ENCODE results near the gene OSBP2. TPM values are rescaled to one million over a fixed set of nuclear protein-coding genes. Genes with fewer than 3 reads are reported as not detected.

OSBP2 gene
- total and polyA plus RNA-seq, 5 donors, result 4.1 to 12.3 (median 7.8) TPM

GRCh38 chr22:30918761-30919160, 224.1 kb downstream of the OSBP2 start:
- H3K27ac ChIP-seq (ENCODE audit: low read length), result no peak overlapping the region
- no peaks in the 10 kb centered on the region for H3K9me3 ChIP-seq (ENCODE audit: control insufficient read depth, low read length)
- no peak overlapping the region for H3K4me3 ChIP-seq (ENCODE audit: low read length)
- 92% methylated on average over 7 of the region's 7 CpGs for WGBS
- H3K27me3 ChIP-seq (ENCODE audit: control insufficient read depth, insufficient read depth), result no peaks in the 10 kb centered on the region
- DNase-seq (no peak), ATAC-seq (no peak)
- intact Hi-C loops (cut with DNase I), result loop anchor here in 2 of 4 donors (2.0 to 5.0 kb wide), 3 partner anchors 151 to 284 kb away; partner anchors contain the start of gene SLC35E4 (in 1 of the 2)
- peaks cover 2% of the 10 kb centered on the region for H3K4me1 ChIP-seq (ENCODE audit: control insufficient read depth, insufficient read depth, low read length)

GRCh38 chr22:30919973-30920372, 225.3 kb downstream of the OSBP2 start:
- no peak for DNase-seq
- WGBS, result 79% methylated on average over 7 of the region's 7 CpGs
- no peak for ATAC-seq

DNA sequence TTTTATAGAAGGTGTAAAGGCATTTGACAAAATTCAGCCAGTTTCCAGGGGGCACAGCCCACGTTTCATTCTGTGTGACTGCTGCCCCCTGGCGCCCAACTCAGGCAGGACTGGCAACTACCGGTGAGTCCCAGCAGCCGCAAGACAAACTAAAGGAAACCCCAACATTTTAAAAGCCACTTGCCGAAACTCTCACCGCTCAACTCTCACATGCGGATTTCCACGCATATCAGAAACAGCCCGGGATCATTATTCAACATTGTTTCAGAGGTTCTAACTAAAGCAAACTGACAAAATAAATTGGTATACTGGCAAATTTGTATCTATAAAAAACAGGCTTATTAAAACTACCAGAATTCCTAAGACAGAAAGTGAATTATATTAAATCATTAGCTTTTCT, 225.7 kb downstream of the OSBP2 start:
- Histone ChIP-seq H3K27ac (ENCODE audit: low read length) (no peak overlapping the region), H3K27me3 (ENCODE audit: control insufficient read depth, insufficient read depth) (no peaks in the 10 kb centered on the region), H3K4me1 (ENCODE audit: control insufficient read depth, insufficient read depth, low read length) (peaks cover 2% of the 10 kb centered on the region), H3K9me3 (ENCODE audit: control insufficient read depth, low read length) (no peaks in the 10 kb centered on the region), H3K4me3 (ENCODE audit: low read length) (peak overlapping the region; percentile 18)
- WGBS, result 1% methylated on average over 9 of the region's 9 CpGs
- DNase-seq (peak; percentile 82 to 95 (median 92)), ATAC-seq (peak; percentile 70 to 82)
- intact Hi-C loops (cut with DNase I), result loop anchor here in 2 of 4 donors (2.0 to 10.0 kb wide), 3 partner anchors 153 to 286 kb away; partner anchors contain the start of gene SLC35E4 (in 1 of the 2)

More at GRCh38 chr22:30919973-30920372, 225.3 kb downstream of the OSBP2 start:
- H3K27ac ChIP-seq (ENCODE audit: low read length), result no peak overlapping the region
- intact Hi-C loops (cut with DNase I), result loop anchor here (2.0 to 10.0 kb wide), 5 partner anchors 153 to 285 kb away; partner anchors contain the start of gene SLC35E4 (in 2 of the 4)
- H3K4me3 ChIP-seq (ENCODE audit: low read length), result no peak overlapping the region
- no peaks in the 10 kb centered on the region for H3K9me3 ChIP-seq (ENCODE audit: control insufficient read depth, low read length)
- no peaks in the 10 kb centered on the region for H3K27me3 ChIP-seq (ENCODE audit: control insufficient read depth, insufficient read depth)
- H3K4me1 ChIP-seq (ENCODE audit: control insufficient read depth, insufficient read depth, low read length), result peaks cover 2% of the 10 kb centered on the region

GRCh38 chr22:30921108-30921507, 226.4 kb downstream of the OSBP2 start:
- Histone ChIP-seq H3K27ac (ENCODE audit: low read length) (no peak overlapping the region), H3K27me3 (ENCODE audit: control insufficient read depth, insufficient read depth) (no peaks in the 10 kb centered on the region), H3K4me1 (ENCODE audit: control insufficient read depth, insufficient read depth, low read length) (peaks cover 2% of the 10 kb centered on the region), H3K4me3 (ENCODE audit: low read length) (no peak overlapping the region), H3K9me3 (ENCODE audit: control insufficient read depth, low read length) (no peaks in the 10 kb centered on the region)
- ATAC-seq (no peak), DNase-seq (no peak)
- intact Hi-C loops (cut with DNase I), result loop anchor here in 2 of 4 donors (2.0 to 10.0 kb wide), 3 partner anchors 154 to 286 kb away; partner anchors contain the start of gene SLC35E4 (in 1 of the 2)
- WGBS, result 64% methylated on average over 6 of the region's 6 CpGs

DNA sequence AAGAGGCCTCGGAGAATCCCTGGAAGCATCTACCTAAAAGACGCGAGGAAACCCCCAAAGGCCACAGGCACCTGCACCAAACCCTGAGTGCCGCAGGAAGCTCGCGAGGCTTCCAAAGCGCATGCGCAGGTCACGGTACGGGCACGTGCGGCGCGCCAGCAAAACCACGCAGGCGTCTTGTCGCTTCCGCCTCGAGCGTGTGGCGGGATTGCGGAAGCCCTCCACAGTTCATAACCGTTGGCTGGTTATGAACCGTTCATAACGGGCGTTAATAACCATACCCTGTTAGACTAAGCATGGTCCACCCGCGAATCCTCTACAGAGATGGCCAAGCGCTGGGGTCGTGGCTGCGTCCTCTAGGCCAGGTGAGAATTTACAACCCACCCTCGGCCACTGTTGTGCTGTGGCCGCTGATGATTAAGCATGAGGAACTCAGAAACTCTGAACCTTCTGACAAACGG, 227.5 kb downstream of the OSBP2 start:
- no peak overlapping the region for H3K27ac ChIP-seq (ENCODE audit: low read length)
- 35% methylated on average over 34 of the region's 34 CpGs for WGBS
- peak; percentile 55 to 58 for ATAC-seq
- no peaks in the 10 kb centered on the region for H3K27me3 ChIP-seq (ENCODE audit: control insufficient read depth, insufficient read depth)
- H3K9me3 ChIP-seq (ENCODE audit: control insufficient read depth, low read length), result no peaks in the 10 kb centered on the region
- H3K4me3 ChIP-seq (ENCODE audit: low read length), result peak overlapping the region; percentile 75
- intact Hi-C loops (cut with DNase I), result loop anchor here in 2 of 4 donors (5.0 to 10.0 kb wide), 2 partner anchors 155 to 287 kb away; partner anchors contain the start of gene SLC35E4 (in 1 of the 2)
- DNase-seq, result peak; percentile 71 to 91 (median 89)
- peaks cover 2% of the 10 kb centered on the region for H3K4me1 ChIP-seq (ENCODE audit: control insufficient read depth, insufficient read depth, low read length)

DNA sequence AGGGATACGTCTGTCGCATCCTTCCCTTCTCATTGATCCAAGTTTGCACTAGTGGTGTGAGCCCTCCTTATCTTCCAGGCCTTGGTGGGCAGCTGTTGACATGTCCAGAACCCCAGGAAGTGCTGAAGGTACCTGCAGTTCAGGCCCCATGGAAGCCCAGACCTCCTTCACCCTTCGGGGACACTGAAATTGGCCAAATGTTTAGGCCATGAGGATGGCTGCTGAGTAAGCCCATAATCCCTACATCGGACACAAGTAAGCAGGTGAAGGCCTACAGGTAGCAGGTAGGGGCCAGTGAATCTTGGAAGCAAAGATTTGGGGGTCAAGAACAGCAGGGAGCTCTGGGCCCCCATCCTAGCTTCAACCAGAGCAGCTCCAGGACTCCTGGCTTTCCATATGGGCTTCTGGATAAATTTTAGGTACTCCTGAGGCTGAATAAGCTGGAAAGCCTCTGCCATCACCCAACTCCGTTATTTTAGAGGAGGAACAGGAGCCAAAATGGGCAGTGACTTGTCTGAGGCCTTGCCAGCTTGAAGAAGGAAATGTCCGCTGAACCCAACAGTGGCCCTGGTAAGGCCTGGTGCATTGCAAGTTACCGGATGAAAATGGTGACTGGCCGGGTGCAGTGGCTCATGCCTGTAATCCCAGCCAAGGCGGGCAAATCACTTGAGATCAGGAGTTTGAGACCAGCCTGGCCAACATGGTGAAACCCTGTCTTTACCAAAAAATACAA, 228.7 kb downstream of the OSBP2 start:
- intact Hi-C loops (cut with DNase I), result loop anchor here in 2 of 4 donors (5.0 to 10.0 kb wide), 2 partner anchors 156 to 289 kb away; partner anchors contain the start of gene SLC35E4 (in 1 of the 2)
- Histone ChIP-seq H3K4me1 (ENCODE audit: control insufficient read depth, insufficient read depth, low read length) (peaks cover 2% of the 10 kb centered on the region), H3K27me3 (ENCODE audit: control insufficient read depth, insufficient read depth) (no peaks in the 10 kb centered on the region), H3K4me3 (ENCODE audit: low read length) (no peak overlapping the region), H3K9me3 (ENCODE audit: control insufficient read depth, low read length) (no peaks in the 10 kb centered on the region), H3K27ac (ENCODE audit: low read length) (no peak overlapping the region)
- DNase-seq (no peak), ATAC-seq (no peak)
- 89% methylated on average over 9 of the region's 9 CpGs for WGBS

GRCh38 chr22:30925667-30926066, 231.0 kb downstream of the OSBP2 start:
- ATAC-seq, result no peak
- Histone ChIP-seq H3K9me3 (ENCODE audit: control insufficient read depth, low read length) (no peaks in the 10 kb centered on the region), H3K27me3 (ENCODE audit: control insufficient read depth, insufficient read depth) (no peaks in the 10 kb centered on the region), H3K4me1 (ENCODE audit: control insufficient read depth, insufficient read depth, low read length) (peaks cover 2% of the 10 kb centered on the region), H3K4me3 (ENCODE audit: low read length) (no peak overlapping the region), H3K27ac (ENCODE audit: low read length) (no peak overlapping the region)
- WGBS, result 86% methylated on average over 5 of the region's 5 CpGs
- DNase-seq, result no peak
- intact Hi-C loops (cut with DNase I), result loop anchor here in 1 of 4 donors (10.0 kb wide), 1 partner anchor 291 kb away; the partner anchor contains the start of gene SLC35E4

GRCh38 chr22:30926706-30927105, 232.0 kb downstream of the OSBP2 start:
- Histone ChIP-seq H3K9me3 (ENCODE audit: control insufficient read depth, low read length) (no peaks in the 10 kb centered on the region), H3K4me3 (ENCODE audit: low read length) (no peak overlapping the region), H3K27me3 (ENCODE audit: control insufficient read depth, insufficient read depth) (no peaks in the 10 kb centered on the region), H3K27ac (ENCODE audit: low read length) (no peak overlapping the region), H3K4me1 (ENCODE audit: control insufficient read depth, insufficient read depth, low read length) (no peaks in the 10 kb centered on the region)
- intact Hi-C loops (cut with DNase I), result loop anchor here in 1 of 4 donors (10.0 kb wide), 1 partner anchor 292 kb away; the partner anchor contains the start of gene SLC35E4
- 87% methylated on average over 4 of the region's 4 CpGs for WGBS
- ATAC-seq (no peak), DNase-seq (no peak)

- ATAC-seq, result no peak
- 93% methylated on average over 10 of the region's 10 CpGs for WGBS
- Histone ChIP-seq H3K9me3 (ENCODE audit: control insufficient read depth, low read length) (no peaks in the 10 kb centered on the region), H3K27ac (ENCODE audit: low read length) (no peak overlapping the region), H3K4me1 (ENCODE audit: control insufficient read depth, insufficient read depth, low read length) (no peaks in the 10 kb centered on the region), H3K4me3 (ENCODE audit: low read length) (no peak overlapping the region), H3K27me3 (ENCODE audit: control insufficient read depth, insufficient read depth) (no peaks in the 10 kb centered on the region)
- DNase-seq, result no peak
- intact Hi-C loops (cut with DNase I), result loop anchor here in 1 of 4 donors (10.0 kb wide), 1 partner anchor 293 kb away; the partner anchor contains the start of gene SLC35E4
Observed at GRCh38 chr22:30927806-30928205, 233.1 kb downstream of the OSBP2 start.

- no peak overlapping the region for H3K4me3 ChIP-seq (ENCODE audit: low read length)
- H3K9me3 ChIP-seq (ENCODE audit: control insufficient read depth, low read length), result no peaks in the 10 kb centered on the region
- H3K4me1 ChIP-seq (ENCODE audit: control insufficient read depth, insufficient read depth, low read length), result no peaks in the 10 kb centered on the region
- intact Hi-C loops (cut with DNase I), result loop anchor here in 1 of 4 donors (10.0 kb wide), 1 partner anchor 294 kb away; the partner anchor contains the start of gene SLC35E4
- 93% methylated on average over 6 of the region's 6 CpGs for WGBS
- H3K27ac ChIP-seq (ENCODE audit: low read length), result no peak overlapping the region
- no peak for ATAC-seq
- no peaks in the 10 kb centered on the region for H3K27me3 ChIP-seq (ENCODE audit: control insufficient read depth, insufficient read depth)
- no peak for DNase-seq
Observed at GRCh38 chr22:30928401-30928800, 233.7 kb downstream of the OSBP2 start.

GRCh38 chr22:30930228-30930627, 235.6 kb downstream of the OSBP2 start:
- no peak overlapping the region for H3K27ac ChIP-seq (ENCODE audit: low read length)
- no peak for ATAC-seq

More at GRCh38 chr22:30930228-30930627, 235.6 kb downstream of the OSBP2 start:
- no peak overlapping the region for H3K4me3 ChIP-seq (ENCODE audit: low read length)
- no peak for DNase-seq
- H3K4me1 ChIP-seq (ENCODE audit: control insufficient read depth, insufficient read depth, low read length), result no peaks in the 10 kb centered on the region
- intact Hi-C loops (cut with DNase I), result no loop called here
- H3K27me3 ChIP-seq (ENCODE audit: control insufficient read depth, insufficient read depth), result no peaks in the 10 kb centered on the region
- no peaks in the 10 kb centered on the region for H3K9me3 ChIP-seq (ENCODE audit: control insufficient read depth, low read length)
- WGBS, result 71% methylated on average over 3 of the region's 3 CpGs

All from right cardiac atrium (tissue), 5 donors.